ENCODE measurements around the gene OR7C1. TPM values are rescaled to one million over a fixed set of nuclear protein-coding genes. Genes with fewer than 3 reads are reported as not detected.

The OR7C1 gene
- total and polyA plus RNA-seq, 2 experiments from 2014 or later = 0.03 TPM; not detected in 1

- Histone ChIP-seq H4K20me1 (replicated peaks; ENCODE audit: insufficient read depth) (no peaks in the 10 kb centered on the region), H3K79me2 (replicated peaks; ENCODE audit: insufficient read depth) (no peaks in the 10 kb centered on the region), H3K4me2 (peak overlapping the region; percentile 87), H3K36me3 (ENCODE audit: insufficient read depth) (no peaks in the 10 kb centered on the region), H3F3A (replicated peaks; ENCODE audit: low read depth) (no peaks in the 10 kb centered on the region), H3K4me1 (ENCODE audit: insufficient read depth) (no peaks in the 10 kb centered on the region; the same call in 1 of the 2 replicates), H3K9me2 (ENCODE audit: insufficient read depth) (no peaks in the 10 kb centered on the region), H3K27me3 (ENCODE audit: insufficient read depth) (peaks cover 3% of the 10 kb centered on the region; the same call in 1 of the 2 replicates), H3K27ac (ENCODE audit: low read depth) (no peak overlapping the region), H2AFZ (peak overlapping the region; percentile 98), H3K4me3 (peak overlapping the region; percentile 66)
- H3K27ac Mint-ChIP-seq = no peak overlapping the region
- H3K4me1 Mint-ChIP-seq = peaks cover 9% of the 10 kb centered on the region
- no peak for TF ChIP-seq STAT1 (IDR thresholded peaks at IDR 0.05; ENCODE audit: unreplicated experiment)
- TF ChIP-seq ZNF462 (CRISPR knock-in tag; IDR thresholded peaks at IDR 0.05) = no peak
- TF ChIP-seq CREB1 (CRISPR knock-in tag; IDR thresholded peaks at IDR 0.05; ENCODE audit: low read depth) = no peak
- no peak for TF ChIP-seq ZNF114 (CRISPR knock-in tag; IDR thresholded peaks at IDR 0.05)
- TF ChIP-seq EZH2phosphoT487 (IDR thresholded peaks at IDR 0.05; ENCODE audit: unreplicated experiment) = no peak
- TF ChIP-seq REST (IDR thresholded peaks at IDR 0.05; ENCODE audit: unreplicated experiment) = no peak
- TF ChIP-seq CTCF (conservative IDR thresholded peaks at IDR 0.05; ENCODE audit: low read depth in 2 of 2) = no peak
- TF ChIP-seq POLR2AphosphoS5 (IDR thresholded peaks at IDR 0.05; ENCODE audit: low read depth) = no peak
- no peak for TF ChIP-seq ETS1 (IDR thresholded peaks at IDR 0.05)
- TF ChIP-seq ZNF331 (CRISPR knock-in tag; IDR thresholded peaks at IDR 0.05; ENCODE audit: low read depth) = no peak
- no peak for TF ChIP-seq EZH2 (IDR thresholded peaks at IDR 0.05; ENCODE audit: low read depth, unreplicated experiment)
- TF ChIP-seq NANOG (IDR thresholded peaks at IDR 0.05; ENCODE audit: borderline replicate concordance) = no peak
- TF ChIP-seq JUNB (IDR thresholded peaks at IDR 0.05; ENCODE audit: unreplicated experiment) = no peak
- peaks cover 3% of the 10 kb centered on the region; the same call in 2 of the 3 replicates for H3K36me3 Mint-ChIP-seq (ENCODE audit: low read depth)
- H3K9me3 Mint-ChIP-seq = no peaks in the 10 kb centered on the region
- DNase-seq (ENCODE audit: low spot score) = peak; percentile 48
- H3K27me3 Mint-ChIP-seq (ENCODE audit: insufficient read depth, low read depth, poor library complexity) = peaks cover 10% of the 10 kb centered on the region
- peak; percentile 34 for ATAC-seq
- H3K4me3 Mint-ChIP-seq = peak overlapping the region; percentile 84
Observed at GRCh38 chr19:14775869-14776586, 59.0 kb downstream of the OR7C1 start.

All from GM23338 (cell line).